A375 (cell line): ENCODE results near the gene PPP1R2. TPM values are rescaled to one million over a fixed set of nuclear protein-coding genes. Genes with fewer than 3 reads are reported as not detected.

Experiments used
- small RNA-seq: library from RNA; depleted of rRNA; stranded (forward); fragments of <200 nt; gene quantifications from one replicate; pipeline ENCODE3, GENCODE V24; 2014
- total RNA-seq: library from RNA; depleted of rRNA; stranded (reverse); fragments of >200 nt; shearing (Covaris generic); gene quantifications from 2 replicates; pipeline ENCODE4 v1.2.3, GENCODE V29; 2014; rRNA removed

The PPP1R2 gene
- total RNA-seq, result 62.1 and 80.3 TPM in 2 replicates

DNA sequence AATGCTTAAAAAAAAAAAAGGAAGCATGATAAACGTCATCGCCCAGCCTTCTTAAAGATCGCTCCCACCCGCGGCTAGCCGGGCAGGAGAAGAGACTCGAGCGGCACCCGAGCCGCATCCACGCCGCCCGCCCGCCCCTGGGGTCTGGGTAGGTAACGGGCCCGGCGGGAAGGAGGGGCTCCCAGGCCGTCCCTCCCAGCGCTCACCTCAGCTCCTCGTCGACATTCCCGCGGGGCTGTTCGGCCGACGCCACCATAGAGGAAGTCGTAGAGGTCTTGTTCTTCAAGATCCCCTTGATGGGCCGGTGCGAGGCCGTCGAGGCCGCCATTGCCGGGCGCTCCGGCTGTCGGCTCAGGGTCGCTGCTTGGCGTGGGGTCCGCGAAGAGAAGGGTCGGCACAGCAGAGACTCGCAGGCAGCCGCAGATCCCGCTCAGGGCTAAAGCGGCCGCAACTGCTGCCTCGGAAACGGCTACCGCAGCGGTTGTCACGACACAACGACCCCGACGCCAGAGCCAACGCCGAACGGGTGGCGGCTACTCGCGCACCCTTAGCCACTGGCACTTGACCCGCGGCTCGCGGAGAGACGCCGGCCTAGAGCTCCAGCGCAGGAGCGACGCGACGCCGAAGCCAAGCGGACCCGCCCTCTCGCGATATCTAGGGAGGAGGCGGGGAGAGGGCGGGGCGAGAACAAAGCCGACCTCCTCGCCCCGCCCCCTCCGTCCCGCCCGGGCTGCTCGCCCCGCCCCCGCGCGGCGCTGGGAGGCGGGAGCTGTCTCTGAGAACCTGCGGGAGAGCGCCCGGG is at the start of gene PPP1R2:
Gene PPP1R2 (minus strand): TSS at position 628 of the 802 bp plus-strand sequence. CDS start 300 bp downstream, at position 328.

DNA sequence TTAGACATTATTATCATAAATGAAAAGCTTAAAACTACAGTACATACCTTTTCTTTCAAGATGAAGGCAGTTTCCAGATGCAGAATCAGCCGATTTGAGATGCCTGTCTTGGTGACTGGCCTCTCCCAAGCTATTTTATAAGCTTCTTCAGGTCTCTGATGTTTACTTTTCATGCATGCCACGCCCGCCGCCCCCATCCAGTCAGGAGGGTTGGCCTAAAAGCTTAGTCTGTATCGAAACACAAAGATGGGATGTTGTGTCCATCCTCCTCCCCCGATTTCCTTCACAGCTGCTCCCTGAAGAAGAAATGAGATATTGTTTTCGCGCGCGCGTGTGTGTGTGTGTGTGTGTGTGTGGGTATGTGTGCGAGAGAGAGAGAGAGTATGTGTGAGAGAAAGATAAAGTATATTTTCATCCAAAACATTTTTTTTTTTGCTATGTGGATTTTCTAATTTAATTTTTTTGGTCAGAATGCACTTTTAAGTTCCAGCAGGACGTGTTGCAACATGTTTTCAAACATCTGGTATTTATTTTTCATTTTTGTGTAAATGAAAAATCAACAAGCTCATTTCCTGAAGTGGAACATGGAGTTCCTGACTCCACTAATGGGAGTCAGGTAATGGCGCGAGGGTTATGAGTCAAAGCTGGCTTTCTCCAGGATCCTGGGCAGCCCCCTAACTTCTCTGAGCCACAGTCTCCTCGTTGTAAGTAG is 40.9 kb upstream of the PPP1R2 start, which contains the start of gene APOD:
Gene APOD (minus strand): TSS at position 110 of the 712 bp plus-strand sequence. CDS start 4,479 bp downstream, outside the sequence.

Small RNA genes lying within 50 kb of the gene (small RNA-seq; reads per million reads assigned to genes)
- not detected for gene RN7SL73P
- gene RNU6ATAC24P, result not detected

Other genes starting within 250 kb of the PPP1R2 start
- gene ACAP2, start 100.3 kb downstream of the PPP1R2 start, total RNA-seq, result 26.1 and 26.7 TPM in 2 replicates
- 2.3 and 2.7 TPM in 2 replicates for gene APOD, start 40.6 kb upstream of the PPP1R2 start, total RNA-seq
- 0.19 and 2.4 TPM in 2 replicates for gene MUC20, start 177.7 kb upstream of the PPP1R2 start, total RNA-seq